HG02798 (cell line): Measurements from ENCODE around the gene RPL23.
"Not testable (repeated sequence)": the region's sequence is repeated elsewhere in the genome, so short reads cannot be mapped to it uniquely, and the experiment has no call there.

Experiments used
- ATAC-seq: cut with Tn5 transposase; IDR thresholded peaks from one replicate; pipeline ENCODE4 v1.9.1; 2021; ENCODE audit warnings: mild to moderate bottlenecking; ENCODE audit not compliant: unreplicated experiment, poor library complexity

The RPL23 gene

GRCh38 chr17:38868817-38869525, 15.4 kb upstream of the RPL23 start:
- peak; percentile 39 for ATAC-seq

GRCh38 chr17:38867968-38868816, 14.7 kb upstream of the RPL23 start:
- no peak for ATAC-seq

DNA sequence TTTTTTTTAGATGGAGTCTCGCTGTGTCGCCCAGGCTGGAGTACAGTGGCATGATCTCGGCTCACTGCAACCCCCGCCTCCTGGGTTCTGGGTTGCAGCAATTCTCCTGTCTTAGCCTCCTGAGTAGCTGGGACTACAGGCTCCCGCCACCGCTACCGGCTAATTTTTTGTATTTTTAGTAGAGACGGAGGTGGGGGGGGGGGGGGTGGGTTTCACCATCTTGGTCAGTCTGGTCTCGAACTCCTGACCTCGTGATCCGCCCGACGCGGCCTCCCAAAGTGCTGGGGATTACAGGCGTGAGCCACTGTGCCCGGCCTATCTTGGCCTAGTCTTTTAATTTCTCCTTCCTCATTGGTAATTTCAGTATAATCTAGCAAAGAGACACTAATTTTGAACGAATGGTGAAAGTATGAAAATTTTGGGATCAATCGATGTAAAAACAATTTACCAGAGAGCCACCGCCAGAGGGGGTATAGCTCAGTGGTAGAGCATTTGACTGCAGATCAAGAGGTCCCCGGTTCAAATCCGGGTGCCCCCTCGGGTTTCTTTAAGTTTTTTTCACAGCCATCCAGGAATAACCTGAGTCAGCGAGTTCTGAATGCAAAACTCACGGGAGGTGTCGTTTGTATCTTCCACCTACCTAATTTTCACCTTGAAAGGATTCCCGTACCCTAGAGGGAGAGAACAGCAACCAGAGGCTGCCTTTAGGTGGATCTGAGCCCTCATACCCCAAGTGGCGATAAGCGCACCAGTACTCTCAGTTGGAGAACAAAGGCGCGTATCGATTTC, 13.9 kb upstream of the RPL23 start:
- no peak for ATAC-seq

DNA sequence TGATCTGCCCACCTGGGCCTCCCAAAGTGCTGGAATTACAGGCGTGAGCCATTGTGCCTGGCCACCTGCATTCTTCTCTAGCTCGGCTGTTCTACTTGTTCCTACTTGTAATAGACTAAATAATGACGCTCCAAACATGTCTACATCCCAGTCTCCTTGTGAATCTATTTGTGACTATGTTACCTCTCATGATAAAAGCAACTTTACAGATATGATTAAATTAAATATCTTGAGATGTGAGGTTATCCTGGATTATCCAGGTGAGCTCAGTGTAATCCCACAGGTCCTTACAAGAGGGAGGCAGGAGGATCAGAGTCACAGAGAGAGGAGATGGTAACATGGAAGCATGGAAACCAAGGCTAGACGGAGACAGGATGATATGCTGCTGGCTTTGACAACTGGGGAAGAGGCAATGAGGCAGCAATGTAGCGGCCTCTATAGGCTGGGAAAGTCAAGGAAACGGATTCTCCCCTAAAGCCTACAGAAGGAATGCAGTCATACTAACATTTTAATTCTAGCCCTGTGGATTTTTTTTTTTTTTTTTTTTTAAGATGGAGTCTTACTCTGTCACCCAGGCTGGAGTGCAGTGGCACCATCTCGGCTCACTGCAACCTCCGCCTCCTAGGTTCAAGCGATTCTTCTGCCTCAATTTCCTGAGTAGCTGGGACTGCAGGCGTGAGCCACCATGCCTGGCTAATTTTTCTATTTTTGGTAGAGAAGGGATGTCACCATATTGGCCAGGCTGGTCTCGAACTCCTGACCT, 11.3 kb upstream of the RPL23 start:
- no peak for ATAC-seq

DNA sequence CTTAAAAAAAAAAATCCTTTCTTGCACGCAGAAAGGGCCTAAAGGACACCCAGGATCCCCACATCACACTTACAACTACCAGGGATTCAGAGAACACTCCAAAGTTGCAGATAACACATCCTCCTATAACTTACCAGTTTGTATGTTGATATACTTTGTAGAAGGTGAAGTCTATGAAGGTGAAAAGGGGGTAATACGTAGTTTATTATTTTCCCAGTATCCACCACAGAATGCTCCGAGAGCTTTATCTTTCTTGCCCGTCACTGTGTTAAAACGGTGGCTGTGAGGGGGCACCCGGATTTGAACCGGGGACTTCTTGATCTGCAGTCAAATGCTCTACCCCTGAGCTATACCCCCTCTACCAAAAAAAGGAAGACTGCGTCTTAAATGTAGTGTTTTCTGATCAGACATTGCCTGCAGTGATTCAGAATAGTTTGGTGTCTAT, 7.9 kb upstream of the RPL23 start:
- ATAC-seq = no peak

DNA sequence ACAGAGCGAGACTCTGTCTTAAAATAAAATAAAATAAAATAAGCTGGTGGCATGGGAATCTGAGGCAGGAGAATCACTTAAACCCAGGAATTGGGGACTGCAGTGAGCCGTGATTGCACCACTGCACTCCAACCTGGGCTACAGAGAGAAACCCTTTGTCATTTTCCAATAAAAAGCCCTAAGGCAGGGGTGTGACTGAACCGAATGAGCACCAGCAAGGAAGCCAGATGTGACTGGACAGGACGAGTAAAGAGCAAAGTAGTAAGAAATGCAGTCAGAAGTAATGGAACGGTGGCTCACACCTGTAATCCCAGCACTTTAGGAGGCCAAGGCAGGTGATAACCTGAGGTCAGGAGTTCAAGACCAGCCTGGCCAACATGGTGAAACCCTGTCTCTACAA, 3.8 kb upstream of the RPL23 start:
- no peak for ATAC-seq

- not testable (repeated sequence) for ATAC-seq
Observed at GRCh38 chr17:38855101-38855714, 1.7 kb upstream of the RPL23 start.

DNA sequence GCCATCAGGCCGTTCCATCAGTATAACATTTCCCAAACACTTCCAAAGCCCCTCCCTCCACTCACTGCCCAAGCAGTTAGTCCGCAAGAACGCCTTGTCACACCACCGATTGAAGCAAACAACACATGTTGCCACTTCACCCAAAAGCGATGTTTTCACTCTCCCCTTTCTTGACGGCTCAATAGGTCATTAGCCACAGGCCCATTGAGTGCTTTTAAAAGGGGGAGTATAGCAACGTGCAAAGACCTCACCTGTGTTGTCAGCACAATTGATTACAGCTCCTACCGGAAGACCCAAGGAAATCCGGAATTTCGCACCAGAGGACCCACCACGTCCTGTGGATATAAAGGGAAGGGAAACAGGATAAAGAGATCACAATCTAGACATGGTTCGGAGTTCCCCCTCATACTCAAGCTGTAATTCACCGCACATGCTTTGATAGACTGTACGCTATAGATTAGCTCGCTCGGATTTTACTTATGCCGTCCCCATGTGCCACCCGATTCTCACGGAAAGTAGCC, 690 bp downstream of the RPL23 start:
- no peak for ATAC-seq

GRCh38 chr17:38851434-38851833, 2.1 kb downstream of the RPL23 start:
- ATAC-seq = no peak

GRCh38 chr17:38850374-38850773, 3.1 kb downstream of the RPL23 start:
- ATAC-seq = no peak

DNA sequence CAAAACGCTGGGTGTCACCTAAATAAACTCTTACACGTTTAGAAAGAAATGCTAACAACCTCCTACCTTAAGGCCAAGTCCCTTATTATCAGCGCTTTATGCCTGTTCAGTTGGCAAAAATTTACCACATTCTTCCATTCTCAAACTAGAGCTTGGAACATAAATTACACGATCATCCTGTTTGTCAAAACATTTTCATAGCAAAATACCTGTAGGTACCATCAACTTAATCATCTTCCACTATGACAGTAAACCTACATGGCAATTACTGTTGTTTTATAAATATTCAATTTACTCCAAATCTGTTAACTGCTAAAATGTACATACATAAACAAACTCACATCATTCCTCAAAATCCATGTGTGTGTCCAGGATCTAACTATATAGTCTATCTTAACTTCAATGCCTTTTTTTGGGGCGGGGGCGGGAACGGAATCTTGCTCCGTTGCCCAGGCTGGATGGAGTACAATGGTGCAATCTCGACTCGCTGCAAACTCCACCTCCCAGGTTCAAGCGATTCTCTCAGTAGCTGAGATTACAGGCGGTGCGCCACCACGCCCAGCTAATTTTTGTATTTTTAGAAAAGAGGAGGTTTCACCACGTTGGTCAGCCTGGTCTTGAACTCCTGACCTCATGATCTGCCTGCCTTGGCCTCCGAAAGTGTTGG, 4.4 kb downstream of the RPL23 start:
- no peak for ATAC-seq

DNA sequence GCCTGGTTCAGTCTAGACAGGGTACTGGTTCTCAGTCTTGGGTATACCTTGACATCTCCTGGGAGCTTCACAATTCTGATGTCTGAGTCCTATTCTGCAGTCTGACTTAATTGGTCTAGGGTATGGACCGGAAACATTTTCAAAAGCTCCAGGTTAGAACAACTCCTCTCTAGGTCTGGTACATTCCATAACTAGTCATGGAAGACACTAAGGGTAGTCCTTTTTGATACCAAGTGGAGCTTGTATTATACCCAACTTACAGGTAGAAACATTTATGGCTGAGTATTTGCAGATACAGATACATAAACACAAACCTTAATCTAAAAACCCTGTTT, 5.0 kb downstream of the RPL23 start:
- no peak for ATAC-seq

GRCh38 chr17:38844261-38844757, 9.2 kb downstream of the RPL23 start:
- no peak for ATAC-seq

GRCh38 chr17:38825762-38826247, 27.7 kb downstream of the RPL23 start:
- no peak for ATAC-seq

- ATAC-seq = peak; percentile 95
Observed at GRCh38 chr17:38824899-38825761, 28.4 kb downstream of the RPL23 start, which contains the start of gene CWC25. Gene CWC25 (minus strand): TSS chr17:38825321. CDS start chr17:38825183, 138 bp downstream.

GRCh38 chr17:38815576-38816193, 37.8 kb downstream of the RPL23 start:
- no peak for ATAC-seq

GRCh38 chr17:38809828-38810227, 43.7 kb downstream of the RPL23 start:
- no peak for ATAC-seq
